Measurements from ENCODE around the gene SLC5A12.

SLC5A12 gene

DNA sequence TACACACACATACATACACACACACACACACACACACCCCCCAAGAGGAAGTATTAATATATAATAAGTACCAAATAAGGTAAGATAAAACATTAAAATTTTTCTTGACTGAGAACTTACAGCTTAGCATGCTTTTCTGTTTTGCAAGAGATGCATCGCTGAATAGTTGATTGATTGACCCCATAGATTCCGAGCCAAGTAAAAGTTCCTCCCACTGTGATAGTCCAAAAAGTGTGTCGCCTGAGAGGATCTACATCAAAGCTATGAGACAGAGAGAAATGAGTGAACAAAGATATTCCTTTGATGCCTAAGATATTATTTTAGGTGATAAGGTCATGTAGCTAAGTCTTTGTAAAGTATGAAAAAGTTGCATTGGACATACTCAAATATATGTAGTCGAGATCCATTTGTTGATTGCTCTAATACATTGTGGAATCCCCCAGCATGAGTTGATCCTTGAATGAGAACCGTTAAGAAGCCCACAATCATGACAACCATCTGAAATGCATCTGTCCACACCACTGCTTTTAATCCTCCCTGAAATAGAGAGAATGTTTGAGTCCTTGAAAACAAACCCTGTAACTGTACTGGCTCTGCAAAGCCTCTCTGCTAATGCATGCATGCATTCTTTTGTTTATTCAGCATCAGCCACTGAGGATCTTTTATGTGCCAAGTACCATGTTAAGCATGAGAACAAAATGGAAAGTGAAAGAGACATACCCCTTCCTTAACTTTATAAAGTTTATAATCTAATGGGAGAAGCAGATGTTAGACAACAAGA, 18.3 kb downstream of the SLC5A12 start:
- no peak for TF ChIP-seq CTCF (IDR thresholded peaks at IDR 0.05; ENCODE audit: borderline replicate concordance, control extremely low read depth, extremely low read depth, insufficient read depth, missing control alignments)
- in situ Hi-C loops (cut with MboI; ENCODE audit: low sequenced_read_pairs, unreplicated experiment): no loop called here
- DNase-seq (ENCODE audit: low spot score): no peak

DNA sequence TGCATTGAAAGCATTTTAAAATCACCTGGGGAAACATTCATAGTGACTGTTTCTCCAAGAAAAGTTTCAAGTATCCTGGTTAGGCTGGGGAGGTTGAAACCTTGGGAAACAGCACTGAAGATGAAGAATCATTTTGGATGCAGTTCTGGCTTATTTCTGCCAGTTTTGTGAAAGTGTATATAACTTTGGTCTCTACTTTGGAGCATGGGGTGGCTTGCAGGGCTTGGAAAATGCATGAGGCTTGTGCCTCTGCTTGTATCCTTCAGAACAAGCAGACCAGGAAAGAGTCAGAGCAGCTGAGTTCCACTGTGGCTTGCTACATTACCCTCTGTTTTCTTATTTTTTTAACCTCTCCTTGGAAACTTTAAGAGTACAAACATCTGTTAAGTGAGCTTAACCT, 19.5 kb downstream of the SLC5A12 start:
- TF ChIP-seq CTCF (IDR thresholded peaks at IDR 0.05; ENCODE audit: borderline replicate concordance, control extremely low read depth, extremely low read depth, insufficient read depth, missing control alignments): no peak

GRCh38 chr11:26700574-26701235, 21.2 kb downstream of the SLC5A12 start:
- in situ Hi-C loops (cut with MboI; ENCODE audit: low sequenced_read_pairs, unreplicated experiment): no loop called here
- no peak for TF ChIP-seq CTCF (IDR thresholded peaks at IDR 0.05; ENCODE audit: borderline replicate concordance, control extremely low read depth, extremely low read depth, insufficient read depth, missing control alignments)

More for the DNA sequence above, 19.5 kb downstream of the SLC5A12 start:
- in situ Hi-C loops (cut with MboI; ENCODE audit: low sequenced_read_pairs, unreplicated experiment): no loop called here
- DNase-seq (ENCODE audit: low spot score): no peak

GRCh38 chr11:26698224-26698623, 23.6 kb downstream of the SLC5A12 start:
- TF ChIP-seq CTCF (IDR thresholded peaks at IDR 0.05; ENCODE audit: borderline replicate concordance, control extremely low read depth, extremely low read depth, insufficient read depth, missing control alignments): no peak
- in situ Hi-C loops (cut with MboI; ENCODE audit: low sequenced_read_pairs, unreplicated experiment): no loop called here
- DNase-seq (ENCODE audit: low spot score): no peak

More at GRCh38 chr11:26700574-26701235, 21.2 kb downstream of the SLC5A12 start:
- no peak for DNase-seq (ENCODE audit: low spot score)

GRCh38 chr11:26696330-26696729, 25.5 kb downstream of the SLC5A12 start:
- in situ Hi-C loops (cut with MboI; ENCODE audit: low sequenced_read_pairs, unreplicated experiment): no loop called here
- no peak for DNase-seq (ENCODE audit: low spot score)

DNA sequence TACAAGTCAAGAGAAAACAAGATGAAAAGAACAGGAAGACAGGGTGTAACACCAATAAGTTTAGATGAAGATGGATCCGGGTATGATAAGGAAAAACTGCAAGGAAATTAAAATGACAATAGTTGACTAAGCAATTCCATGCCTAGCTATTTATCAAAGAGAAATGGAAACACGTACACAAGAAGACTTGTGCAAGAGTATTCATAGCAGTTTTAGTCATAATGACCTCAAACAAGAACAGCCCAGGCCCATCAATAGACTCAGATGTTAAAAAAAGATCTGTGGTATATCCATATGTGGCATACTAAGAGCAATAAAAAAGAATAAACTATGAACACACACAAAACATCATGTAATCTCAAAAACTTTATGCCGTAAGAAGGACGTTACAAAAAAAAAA, 33.2 kb downstream of the SLC5A12 start:
- TF ChIP-seq CTCF (IDR thresholded peaks at IDR 0.05; ENCODE audit: borderline replicate concordance, control extremely low read depth, extremely low read depth, insufficient read depth, missing control alignments): no peak
- in situ Hi-C loops (cut with MboI; ENCODE audit: low sequenced_read_pairs, unreplicated experiment): no loop called here

More at GRCh38 chr11:26696330-26696729, 25.5 kb downstream of the SLC5A12 start:
- no peak for TF ChIP-seq CTCF (IDR thresholded peaks at IDR 0.05; ENCODE audit: borderline replicate concordance, control extremely low read depth, extremely low read depth, insufficient read depth, missing control alignments)

More for the DNA sequence above, 33.2 kb downstream of the SLC5A12 start:
- DNase-seq (ENCODE audit: low spot score): no peak

Data from GM13976 (cell line).